DMS114 treated with DMSO at 0.1 percent for 48 hours (cell line): Measurements from ENCODE around the gene RNU1-2.
"Not testable (repeated sequence)": the region's sequence is repeated elsewhere in the genome, so short reads cannot be mapped to it uniquely, and the experiment has no call there.

ENCODE experiments used
- DNase-seq: peaks from one replicate; lab custom pipeline; 2025; ENCODE audit not compliant: unreplicated experiment; lab: John Stamatoyannopoulos, UW

RNU1-2 gene

GRCh38 chr1:16907870-16908758 is 12.3 kb downstream of the RNU1-2 start:
- no peak for DNase-seq

DNA sequence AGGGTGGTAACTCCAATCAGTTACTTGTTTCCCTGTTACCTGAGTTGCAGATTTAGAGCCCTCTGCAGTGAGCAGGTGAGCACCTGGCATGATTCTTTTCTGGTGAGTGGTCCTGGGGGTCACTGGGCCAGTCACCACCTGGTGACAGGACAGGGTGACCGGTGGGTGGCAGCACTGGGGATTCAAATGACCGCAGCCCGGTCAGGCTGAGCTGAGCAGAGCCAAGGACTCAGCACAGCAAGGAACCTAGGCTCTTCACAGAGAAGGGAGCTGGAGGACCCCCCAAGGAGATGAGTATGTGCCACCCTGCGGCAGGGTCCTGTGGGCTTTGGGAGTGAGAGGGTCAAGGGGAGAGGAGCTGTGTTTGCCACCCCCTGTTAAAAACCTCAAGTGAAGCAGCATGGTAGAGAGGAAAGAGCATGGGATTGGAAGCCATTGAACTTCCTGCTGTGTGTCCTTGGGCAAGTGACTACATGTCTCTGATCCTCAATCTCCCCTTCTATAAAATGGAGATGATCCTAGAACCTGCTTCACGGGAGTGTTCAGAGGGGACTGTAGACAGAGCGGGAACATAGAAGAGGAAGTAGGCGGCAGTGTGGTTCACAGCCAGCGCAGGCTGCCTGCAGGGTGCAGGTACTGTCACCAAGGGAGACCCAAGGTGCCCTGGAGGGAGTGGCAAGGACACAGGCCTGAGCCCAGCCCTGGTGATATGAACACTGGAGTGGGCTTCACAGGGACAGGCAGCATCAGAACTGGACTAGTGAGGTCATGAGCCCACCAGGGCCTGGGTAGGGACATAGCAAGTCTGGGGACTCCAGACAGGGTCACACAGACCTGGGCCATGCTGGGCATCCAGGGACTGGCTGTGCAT is 16.3 kb downstream of the RNU1-2 start:
- DNase-seq, result not testable (repeated sequence)

DNA sequence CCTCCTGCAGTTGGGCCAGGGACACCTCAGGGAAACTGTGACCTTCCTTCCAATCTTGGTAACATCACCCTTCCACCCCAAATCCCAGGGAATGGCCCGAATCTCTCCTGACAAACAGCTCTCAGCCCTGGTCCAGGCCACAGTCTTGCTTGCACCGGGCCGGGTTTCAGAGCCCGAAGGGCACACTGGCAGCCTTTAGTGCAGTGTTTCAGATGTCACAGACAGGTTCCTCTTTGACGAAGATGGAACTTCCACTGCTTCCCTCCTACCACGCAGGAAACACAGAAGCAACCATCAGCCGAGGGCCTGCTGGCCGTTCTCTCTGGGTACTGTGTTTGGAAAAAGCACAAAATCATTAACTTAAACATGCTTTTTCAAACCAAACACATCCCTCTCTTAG is 17.0 kb downstream of the RNU1-2 start:
- DNase-seq, result not testable (repeated sequence)

GRCh38 chr1:16913181-16913832 is 17.5 kb downstream of the RNU1-2 start:
- DNase-seq, result no peak

DNA sequence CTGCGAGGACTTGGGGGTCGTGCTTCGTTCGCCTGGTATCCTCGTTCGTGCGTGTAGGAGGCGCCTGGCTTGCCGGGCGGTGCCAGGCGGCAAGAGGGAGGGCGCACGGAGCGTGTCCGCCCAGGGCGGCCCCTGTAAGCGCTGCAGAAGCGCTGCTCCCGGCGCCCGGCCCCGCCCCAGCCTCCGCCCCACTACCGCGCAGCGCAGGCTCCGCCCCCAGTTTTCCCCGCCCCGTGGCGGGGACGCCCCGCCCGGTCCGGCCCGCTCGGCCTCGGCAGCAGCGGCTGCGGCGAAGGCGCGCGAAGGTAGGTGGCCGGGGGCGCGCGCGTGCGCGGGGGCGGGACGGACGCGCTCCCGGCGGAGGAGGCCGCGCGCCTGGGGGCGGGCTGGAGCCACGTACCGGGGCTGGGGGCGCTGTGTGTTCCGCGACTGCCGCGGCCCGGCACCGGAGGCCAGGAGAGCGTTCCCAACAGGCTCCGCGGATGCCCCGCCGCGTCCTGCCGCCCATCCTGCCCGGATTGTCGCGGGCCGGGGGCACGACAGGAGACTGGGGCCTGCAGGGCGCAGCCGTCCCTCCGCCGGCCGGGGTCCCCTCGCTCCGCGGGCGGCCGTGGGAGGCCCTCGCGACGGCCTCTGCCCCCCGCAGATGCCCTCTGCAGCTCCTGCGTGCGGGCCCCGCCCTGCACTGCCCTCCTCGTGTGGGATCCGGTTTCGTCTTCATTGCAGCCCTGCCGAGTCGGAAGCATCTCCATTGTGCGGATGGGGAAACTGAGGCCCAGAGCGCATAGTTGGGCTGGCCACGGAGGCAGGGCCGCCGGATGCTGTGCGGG is 18.3 kb downstream of the RNU1-2 start:
- peak; percentile 83 for DNase-seq

GRCh38 chr1:16914928-16915626 is 19.3 kb downstream of the RNU1-2 start:
- not testable (repeated sequence) for DNase-seq

- no peak for DNase-seq
These were observed 19.8 kb downstream of the RNU1-2 start for GRCh38 chr1:16915627-16915973.

GRCh38 chr1:16916036-16916880 is 20.5 kb downstream of the RNU1-2 start:
- not testable (repeated sequence) for DNase-seq

DNA sequence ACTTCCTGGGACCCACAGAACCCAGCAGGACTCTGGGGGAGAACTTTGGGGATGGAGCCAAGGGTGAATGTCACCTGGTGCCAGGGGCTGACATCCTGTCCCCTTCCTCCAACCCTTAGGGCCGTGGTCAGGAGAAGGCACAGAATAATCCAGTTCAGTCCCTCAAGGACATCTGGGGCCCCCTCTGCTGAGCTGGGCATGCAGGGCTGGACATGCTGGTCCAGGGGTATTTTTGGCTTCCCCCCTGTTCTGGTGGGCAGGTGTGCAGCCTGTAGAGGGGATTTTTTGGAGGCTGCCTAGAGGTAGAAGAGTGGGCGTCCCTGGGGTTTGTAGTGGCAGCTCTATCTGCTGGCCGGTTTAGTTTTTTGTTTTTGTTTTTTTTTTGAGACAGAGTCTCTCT is 22.6 kb downstream of the RNU1-2 start:
- DNase-seq, result no peak

- not testable (repeated sequence) for DNase-seq
These were observed 23.3 kb downstream of the RNU1-2 start for GRCh38 chr1:16918936-16919665.

DNA sequence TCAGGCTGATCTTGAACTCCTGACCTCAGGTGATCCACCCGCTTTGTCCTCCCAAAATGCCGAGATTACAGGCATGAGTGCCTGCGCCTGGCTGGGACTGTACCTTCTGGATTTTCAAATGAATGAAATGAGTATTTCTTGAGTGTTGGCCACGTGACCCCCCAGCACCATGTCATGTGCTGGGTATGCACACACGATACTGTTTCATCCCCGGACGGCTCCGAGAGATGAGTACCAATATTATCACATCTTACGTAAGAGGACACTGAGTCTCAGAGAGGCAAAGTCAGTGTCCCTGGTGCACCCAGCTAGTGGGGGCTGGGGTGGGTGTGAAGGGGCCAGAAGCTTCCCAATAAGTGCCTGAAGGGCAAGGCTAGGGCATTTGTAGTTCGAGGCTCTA is 25.2 kb downstream of the RNU1-2 start:
- DNase-seq, result no peak

- no peak for DNase-seq
These were observed 25.8 kb downstream of the RNU1-2 start, which contains the start of gene CROCC for GRCh38 chr1:16921391-16922185. CROCC (plus strand) TSS chr1:16921931; CDS start chr1:16922019, 88 bp downstream.

DNA sequence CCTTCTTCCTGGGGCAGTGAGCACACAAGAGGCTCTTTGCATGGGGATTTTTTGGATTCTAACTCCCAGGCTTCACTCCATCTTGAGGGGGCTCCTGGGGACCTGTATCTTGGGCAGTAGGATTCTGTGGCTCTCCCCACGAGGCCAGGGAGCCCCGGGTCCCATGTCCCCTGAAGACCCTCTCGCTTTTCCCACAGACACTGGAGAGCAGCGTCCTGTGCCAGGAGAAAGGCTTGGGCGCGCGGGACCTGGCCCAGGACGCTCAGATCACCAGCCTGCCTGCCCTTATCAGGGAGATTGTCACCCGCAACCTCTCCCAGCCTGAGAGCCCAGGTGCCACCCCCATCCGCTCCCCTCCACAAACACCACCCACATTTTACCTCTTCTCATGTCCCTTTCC is 26.7 kb downstream of the RNU1-2 start:
- no peak for DNase-seq

- DNase-seq, result no peak
These were observed 27.2 kb downstream of the RNU1-2 start for GRCh38 chr1:16922885-16923431.

DNA sequence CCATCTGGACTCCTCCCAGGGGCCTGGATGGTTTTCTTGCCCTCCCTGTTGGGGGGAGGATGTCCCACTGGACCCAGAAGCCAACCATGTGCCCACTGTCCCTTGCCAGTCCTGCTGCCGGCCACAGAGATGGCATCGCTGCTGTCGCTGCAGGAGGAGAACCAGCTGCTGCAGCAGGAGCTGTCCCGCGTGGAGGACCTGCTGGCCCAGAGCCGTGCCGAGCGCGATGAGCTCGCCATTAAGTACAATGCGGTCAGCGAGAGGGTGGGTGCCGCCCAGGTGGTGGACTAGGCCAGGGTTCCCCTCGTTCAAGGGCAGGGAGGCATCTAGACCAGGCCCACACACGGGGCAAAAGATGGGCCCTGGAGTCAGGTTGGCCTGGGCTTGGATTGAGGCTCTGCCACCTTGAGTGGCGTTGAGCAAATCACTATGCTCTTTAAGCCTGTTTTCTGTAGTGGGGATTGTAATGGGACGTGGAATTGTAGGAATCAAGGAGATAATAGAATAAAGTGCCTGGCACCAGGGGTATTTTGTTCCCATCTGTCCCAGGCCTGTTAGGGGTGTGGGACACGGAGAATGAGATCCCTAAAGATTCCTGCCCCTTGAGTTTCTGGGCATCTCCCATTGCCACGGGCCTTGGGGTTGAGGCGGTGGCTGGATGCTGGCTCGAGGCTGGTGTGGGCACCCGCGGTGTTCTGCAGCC is 28.6 kb downstream of the RNU1-2 start:
- DNase-seq, result no peak

DNA sequence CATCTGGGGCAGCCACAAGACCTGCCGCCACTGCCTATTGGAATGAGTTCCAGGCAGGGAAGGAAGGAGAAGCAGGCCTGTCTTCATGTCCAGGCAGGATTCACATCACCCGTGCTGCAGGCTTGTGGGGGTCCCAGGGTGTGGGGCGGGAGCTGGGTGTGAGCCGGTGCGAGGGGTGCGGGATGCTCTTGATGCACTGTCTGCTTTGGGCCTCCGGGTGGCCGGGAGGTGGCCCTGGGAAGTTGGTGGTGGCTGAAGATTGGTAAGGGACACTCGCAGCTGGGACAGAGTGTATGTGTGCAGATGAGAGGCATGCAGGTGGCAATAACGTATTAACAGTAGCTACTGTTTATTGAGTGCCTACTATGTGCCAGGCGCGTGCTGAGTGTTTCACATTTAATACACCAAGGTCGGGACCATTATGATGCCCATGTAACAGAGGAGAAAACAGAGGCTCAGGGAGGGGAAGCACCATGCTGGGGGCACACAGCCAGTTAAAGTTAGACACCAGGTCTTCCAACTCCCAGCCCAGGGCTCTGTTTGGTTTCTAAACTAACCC is 29.2 kb downstream of the RNU1-2 start:
- DNase-seq, result no peak
